WI38 (cell line): ENCODE measurements around the gene GPR65.

Source experiments
- H3K4me3 ChIP-seq: 2 replicates; pipeline ENCODE4 v1.5.1; 2011; ENCODE audit warnings: low read depth, mild to moderate bottlenecking, control low read depth, low read length
- TF ChIP-seq, protein P1 (sequence below): IDR thresholded peaks from 2 replicates; pipeline ENCODE4 v1.5.1; 2012; ENCODE audit warnings: low read depth, mild to moderate bottlenecking, control low read depth, low read length

GPR65 gene

GRCh38 chr14:88039197-88039596, 34.3 kb downstream of the GPR65 start:
- H3K4me3 ChIP-seq: no peak overlapping the region
- TF ChIP-seq, protein P1, sequence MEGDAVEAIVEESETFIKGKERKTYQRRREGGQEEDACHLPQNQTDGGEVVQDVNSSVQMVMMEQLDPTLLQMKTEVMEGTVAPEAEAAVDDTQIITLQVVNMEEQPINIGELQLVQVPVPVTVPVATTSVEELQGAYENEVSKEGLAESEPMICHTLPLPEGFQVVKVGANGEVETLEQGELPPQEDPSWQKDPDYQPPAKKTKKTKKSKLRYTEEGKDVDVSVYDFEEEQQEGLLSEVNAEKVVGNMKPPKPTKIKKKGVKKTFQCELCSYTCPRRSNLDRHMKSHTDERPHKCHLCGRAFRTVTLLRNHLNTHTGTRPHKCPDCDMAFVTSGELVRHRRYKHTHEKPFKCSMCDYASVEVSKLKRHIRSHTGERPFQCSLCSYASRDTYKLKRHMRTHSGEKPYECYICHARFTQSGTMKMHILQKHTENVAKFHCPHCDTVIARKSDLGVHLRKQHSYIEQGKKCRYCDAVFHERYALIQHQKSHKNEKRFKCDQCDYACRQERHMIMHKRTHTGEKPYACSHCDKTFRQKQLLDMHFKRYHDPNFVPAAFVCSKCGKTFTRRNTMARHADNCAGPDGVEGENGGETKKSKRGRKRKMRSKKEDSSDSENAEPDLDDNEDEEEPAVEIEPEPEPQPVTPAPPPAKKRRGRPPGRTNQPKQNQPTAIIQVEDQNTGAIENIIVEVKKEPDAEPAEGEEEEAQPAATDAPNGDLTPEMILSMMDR: no peak

GRCh38 chr14:88040146-88040545, 35.2 kb downstream of the GPR65 start:
- TF ChIP-seq, protein P1: no peak
- no peak overlapping the region for H3K4me3 ChIP-seq

DNA sequence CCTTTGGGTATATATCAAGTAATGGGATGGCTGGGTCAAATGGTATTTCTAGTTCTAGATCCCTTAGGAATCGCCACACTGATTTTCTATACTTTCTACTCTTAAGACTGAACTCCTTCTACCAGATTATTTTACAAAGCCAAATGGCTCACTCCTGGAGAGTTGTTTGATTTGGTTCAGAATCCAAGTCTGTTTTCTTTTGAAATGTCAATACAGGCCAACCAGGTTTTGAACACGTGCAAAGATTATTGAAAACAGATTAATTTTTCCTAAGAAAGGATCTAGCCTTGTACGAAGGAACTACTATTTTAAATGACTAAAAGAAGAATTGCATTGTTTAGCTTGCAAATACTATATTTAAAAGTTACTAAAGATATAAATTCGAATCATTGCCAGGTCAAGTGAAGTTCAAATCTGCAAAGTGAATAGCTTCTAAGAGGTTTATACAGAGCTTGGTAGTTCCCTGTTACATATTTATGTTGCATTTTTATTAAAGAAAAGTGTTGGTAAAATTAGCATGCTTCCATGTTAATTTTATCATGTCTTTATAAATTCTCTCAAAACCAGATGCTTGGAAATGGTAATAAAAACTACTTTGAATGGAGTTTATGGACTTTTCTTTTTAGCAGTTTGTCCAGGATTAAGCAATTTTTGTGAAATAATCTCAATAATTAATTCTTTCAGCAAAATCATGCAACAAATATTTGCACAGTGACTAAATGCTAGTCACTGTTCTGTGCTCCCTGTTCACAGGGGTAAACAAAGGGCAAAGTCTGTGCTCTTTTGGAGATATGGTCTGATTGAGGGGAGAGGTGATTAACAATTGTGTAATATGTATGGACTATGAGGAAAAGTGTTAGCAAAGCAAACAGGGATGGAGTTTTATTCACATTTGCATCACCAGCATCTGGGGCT, 38.9 kb downstream of the GPR65 start:
- H3K4me3 ChIP-seq: no peak overlapping the region
- TF ChIP-seq, protein P1: no peak

DNA sequence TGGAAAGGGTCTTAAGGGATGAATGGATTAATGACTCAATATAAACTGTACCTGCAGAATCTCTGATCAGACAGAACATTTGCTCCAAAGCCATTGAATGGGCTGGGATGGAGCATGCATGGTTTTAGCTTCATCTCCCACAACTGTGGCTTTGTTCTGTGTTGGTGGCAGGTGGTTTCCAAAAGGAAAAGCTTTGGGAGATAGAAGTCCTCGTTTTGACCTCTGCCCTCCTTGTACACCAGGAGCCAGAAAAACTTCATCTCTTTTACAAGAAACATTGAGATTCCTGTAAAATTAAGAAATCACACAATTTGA, 39.5 kb downstream of the GPR65 start:
- H3K4me3 ChIP-seq: no peak overlapping the region
- TF ChIP-seq, protein P1: no peak

- H3K4me3 ChIP-seq: no peak overlapping the region
- TF ChIP-seq, protein P1: no peak
Measured at GRCh38 chr14:88044776-88045446, 40.0 kb downstream of the GPR65 start.

- no peak overlapping the region for H3K4me3 ChIP-seq
- TF ChIP-seq, protein P1: no peak
Measured at GRCh38 chr14:88045705-88046104, 40.8 kb downstream of the GPR65 start.

DNA sequence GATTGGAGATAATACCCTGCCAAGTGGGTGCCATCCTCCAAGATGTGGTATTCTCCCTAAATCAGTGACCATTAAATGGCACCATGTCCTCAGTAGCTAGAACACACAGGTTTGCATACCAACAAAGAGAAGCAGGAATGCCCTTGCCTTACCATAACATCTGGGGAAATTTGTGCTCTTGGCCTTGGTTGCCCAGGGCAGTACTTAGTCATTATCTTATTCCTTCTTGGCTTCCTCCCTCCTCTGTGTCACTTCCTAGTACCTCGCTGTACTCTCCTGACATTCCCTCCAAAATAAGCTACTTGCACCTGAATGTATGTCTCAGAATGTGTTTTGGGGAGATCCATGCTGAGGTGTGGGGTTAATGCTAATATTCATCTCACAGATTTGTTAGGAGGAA, 43.4 kb downstream of the GPR65 start:
- H3K4me3 ChIP-seq: no peak overlapping the region
- TF ChIP-seq, protein P1: no peak
